Small intestine (tissue), 7 donors: ENCODE results near the gene SORBS2. TPM values are rescaled to one million over a fixed set of nuclear protein-coding genes. Genes with fewer than 3 reads are reported as not detected.

Experiments
- DNase-seq, 2 donors: peaks; one replicate each; pipeline versions ENCODE4 v3.0.0 to v3.0.0-alpha.2; 2013
- FAIRE-seq: peaks from 2 replicates; lab custom pipeline; 2012; peaks lifted over from hg19 to GRCh38; lab: Jason Lieb, UNC
- H3K27ac ChIP-seq, 3 donors: one replicate each; pipeline ENCODE4 v1.5.1; 2013; ENCODE audit warnings: low read length in 2 of 3, mild to moderate bottlenecking in 2 of 3, control low read depth in 1 of 3, inconsistent platforms in 1 of 3, low read depth in 1 of 3, moderate library complexity in 1 of 3
- H3K27me3 ChIP-seq, 3 donors: one replicate each; pipeline ENCODE4 v1.6.1; 2013; ENCODE audit warnings: low read length in 3 of 3, inconsistent platforms in 1 of 3; ENCODE audit not compliant: control insufficient read depth in 3 of 3, insufficient read depth in 3 of 3
- H3K36me3 ChIP-seq, 3 donors: one replicate each; pipeline ENCODE4 v1.6.1; 2013; ENCODE audit warnings: low read length in 3 of 3, inconsistent platforms in 1 of 3, low read depth in 1 of 3, mild to moderate bottlenecking in 1 of 3, moderate library complexity in 1 of 3; ENCODE audit not compliant: control insufficient read depth in 3 of 3, insufficient read depth in 2 of 3
- H3K4me1 ChIP-seq, 3 donors: one replicate each; pipeline ENCODE4 v1.6.1; 2013; ENCODE audit warnings: low read length in 2 of 3, inconsistent platforms in 1 of 3, low read depth in 1 of 3, mild to moderate bottlenecking in 1 of 3, moderate library complexity in 1 of 3; ENCODE audit not compliant: control insufficient read depth in 3 of 3, insufficient read depth in 2 of 3
- H3K4me3 ChIP-seq, 3 donors: one replicate each; pipeline ENCODE4 v1.5.1; 2013; ENCODE audit warnings: low read length in 3 of 3, control low read depth in 1 of 3, inconsistent platforms in 1 of 3, low read depth in 1 of 3, mild to moderate bottlenecking in 1 of 3, moderate library complexity in 1 of 3
- H3K9me3 ChIP-seq, 2 donors: one replicate each; pipeline ENCODE4 v1.6.1; 2013; ENCODE audit warnings: low read depth in 1 of 2, low read length in 1 of 2; ENCODE audit not compliant: control insufficient read depth in 2 of 2, insufficient read depth in 1 of 2
- whole genome bisulfite sequencing, 3 donors: extraction: QIAGEN DNeasy Blood & Tissue Kit; methylation state at CpG; one replicate each; pipeline ENCODE4 v1.1.7; 2013; 5-methylcytosine and 5-hydroxymethylcytosine counted together
- polyA plus RNA-seq, 4 donors: library from polyadenylated mRNA; stranded (reverse) in 3 of 4; unstranded in 1 of 4; fragments of 200-250 nt in 3 of 4; fragments of 120-200 nt in 1 of 4; gene quantifications; one replicate each; pipeline versions ENCODE4 v1.2.1 to v1.2.3, GENCODE V29; 2013
- donor health status: healthy with polysubstance abuse.
- donor health status: control.
- donor health status: control.
- donor health status: Bipolar disorder and iron deficiency.
- donor health status: healthy.

The SORBS2 gene
- polyA plus RNA-seq, 4 donors, result 1.6 to 36.5 (median 16.1) TPM

- Histone ChIP-seq H3K36me3 (no peaks in the 10 kb centered on the region), H3K27me3 (no peaks in the 10 kb centered on the region), H3K9me3 (no peaks in the 10 kb centered on the region), H3K4me3 (no peak overlapping the region), H3K27ac (no peak overlapping the region), H3K4me1 (peaks cover 0 to 11% (median 3%) of the 10 kb centered on the region in 3 donors)
- FAIRE-seq (no peak), DNase-seq (peak in 1 of 2 donors; percentile 44)
Measured at GRCh38 chr4:185833055-185833598, 21.1 kb upstream of the SORBS2 start.

- WGBS, 3 donors, result 33 to 63% (median 52%) methylated on average over 5 of the region's 5 CpGs
- Histone ChIP-seq H3K27ac (no peak overlapping the region), H3K4me1 (peaks cover 0 to 6% (median 0%) of the 10 kb centered on the region in 3 donors), H3K9me3 (no peaks in the 10 kb centered on the region), H3K36me3 (no peaks in the 10 kb centered on the region), H3K4me3 (no peak overlapping the region), H3K27me3 (no peaks in the 10 kb centered on the region)
- FAIRE-seq (no peak), DNase-seq (no peak)
Measured at GRCh38 chr4:185831125-185831815, 19.3 kb upstream of the SORBS2 start.

- H3K27me3 ChIP-seq, result no peaks in the 10 kb centered on the region
- no peaks in the 10 kb centered on the region for H3K36me3 ChIP-seq
- no peak overlapping the region for H3K4me3 ChIP-seq
- peaks cover 0 to 6% (median 0%) of the 10 kb centered on the region in 3 donors for H3K4me1 ChIP-seq
- H3K9me3 ChIP-seq, result no peaks in the 10 kb centered on the region
- no peak overlapping the region for H3K27ac ChIP-seq
- DNase-seq, result peak in 1 of 2 donors; percentile 37
- FAIRE-seq, result no peak
- WGBS, 3 donors, result 14 to 58% (median 27%) methylated on average over 4 of the region's 4 CpGs
Measured at GRCh38 chr4:185830263-185830994, 18.4 kb upstream of the SORBS2 start.

- Histone ChIP-seq H3K27ac (no peak overlapping the region), H3K27me3 (no peaks in the 10 kb centered on the region), H3K9me3 (no peaks in the 10 kb centered on the region), H3K4me3 (no peak overlapping the region), H3K36me3 (no peaks in the 10 kb centered on the region), H3K4me1 (peaks cover 0 to 3% (median 0%) of the 10 kb centered on the region in 3 donors)
- no peak for DNase-seq
- 0 to 52% (median 0%) methylated on average over 1 of the region's 1 CpG for WGBS, 3 donors
- no peak for FAIRE-seq
Measured at GRCh38 chr4:185826381-185826780, 14.4 kb upstream of the SORBS2 start.

- WGBS, 3 donors, result 53 to 77% (median 71%) methylated on average over 6 of the region's 6 CpGs
- H3K4me3 ChIP-seq, result no peak overlapping the region
- no peaks in the 10 kb centered on the region for H3K9me3 ChIP-seq
- H3K27me3 ChIP-seq, result no peaks in the 10 kb centered on the region
- no peaks in the 10 kb centered on the region for H3K4me1 ChIP-seq
- H3K27ac ChIP-seq, result no peak overlapping the region
- H3K36me3 ChIP-seq, result no peaks in the 10 kb centered on the region
- FAIRE-seq (no peak), DNase-seq (no peak)
Measured at GRCh38 chr4:185825737-185826136, 13.7 kb upstream of the SORBS2 start.

- FAIRE-seq, result no peak
- Histone ChIP-seq H3K4me1 (no peaks in the 10 kb centered on the region), H3K27me3 (no peaks in the 10 kb centered on the region), H3K27ac (no peak overlapping the region), H3K9me3 (no peaks in the 10 kb centered on the region), H3K36me3 (no peaks in the 10 kb centered on the region), H3K4me3 (no peak overlapping the region)
- no peak for DNase-seq
- 76 to 87% (median 80%) methylated on average over 10 of the region's 10 CpGs for WGBS, 3 donors
Measured at GRCh38 chr4:185822791-185823190, 10.8 kb upstream of the SORBS2 start.

- peaks cover 0 to 3% (median 0%) of the 10 kb centered on the region in 3 donors for H3K4me1 ChIP-seq
- no peak overlapping the region for H3K4me3 ChIP-seq
- no peaks in the 10 kb centered on the region for H3K27me3 ChIP-seq
- whole genome bisulfite sequencing, 3 donors, result 89 to 93% (median 89%) methylated on average over 11 of the region's 11 CpGs
- FAIRE-seq (no peak), DNase-seq (no peak)
- H3K36me3 ChIP-seq, result no peaks in the 10 kb centered on the region
- H3K27ac ChIP-seq, result no peak overlapping the region
- no peaks in the 10 kb centered on the region for H3K9me3 ChIP-seq
Measured at GRCh38 chr4:185821029-185821419, 9.0 kb upstream of the SORBS2 start.

- DNase-seq (no peak), FAIRE-seq (no peak)
- 77 to 80% (median 78%) methylated on average over 29 of the region's 29 CpGs for WGBS, 3 donors
- Histone ChIP-seq H3K4me1 (peaks cover 0 to 3% (median 0%) of the 10 kb centered on the region in 3 donors), H3K4me3 (no peak overlapping the region), H3K9me3 (no peaks in the 10 kb centered on the region), H3K36me3 (no peaks in the 10 kb centered on the region), H3K27me3 (no peaks in the 10 kb centered on the region), H3K27ac (no peak overlapping the region)
Measured at GRCh38 chr4:185820146-185821028, 8.4 kb upstream of the SORBS2 start.
